Brain microvascular endothelial cell (primary cell): Measurements from ENCODE around the gene UTF1.

Experiments
- DNase-seq: peaks from one replicate; pipeline ENCODE4 v3.0.0-alpha.2; 2020
- H3K27ac ChIP-seq: fragments of 250-450 bp; sonication (Bioruptor Pico); 2 replicates; pipeline ENCODE4 v1.5.1; 2020; ENCODE audit warnings: mild to moderate bottlenecking, moderate library complexity
- H3K27me3 ChIP-seq: fragments of 250-450 bp; sonication (Bioruptor Pico); replicated peaks from 2 replicates; pipeline ENCODE4 v1.5.1; 2020; ENCODE audit warnings: mild to moderate bottlenecking
- H3K36me3 ChIP-seq: fragments of 250-450 bp; sonication (Bioruptor Pico); replicated peaks from 2 replicates; pipeline ENCODE4 v1.5.1; 2020; ENCODE audit warnings: mild to moderate bottlenecking
- H3K4me3 ChIP-seq: 2 replicates; pipeline ENCODE4 v1.5.1; 2011; ENCODE audit warnings: low read depth, mild to moderate bottlenecking, control low read depth, low read length, moderate library complexity
- in situ Hi-C: cut with HindIII; loops from 2 replicates; pipeline ENCODE4 v1.10.0; 2017; ENCODE audit warnings: low sequenced_read_pairs, low pct_ligation_motif_present
- TF ChIP-seq, protein P1 (sequence below): IDR thresholded peaks from 2 replicates; pipeline ENCODE4 v1.5.1; 2011; ENCODE audit warnings: low read depth, mild to moderate bottlenecking, moderate library complexity, low read length, control low read depth, inconsistent platforms; ENCODE audit errors: missing control alignments

Gene UTF1

DNA sequence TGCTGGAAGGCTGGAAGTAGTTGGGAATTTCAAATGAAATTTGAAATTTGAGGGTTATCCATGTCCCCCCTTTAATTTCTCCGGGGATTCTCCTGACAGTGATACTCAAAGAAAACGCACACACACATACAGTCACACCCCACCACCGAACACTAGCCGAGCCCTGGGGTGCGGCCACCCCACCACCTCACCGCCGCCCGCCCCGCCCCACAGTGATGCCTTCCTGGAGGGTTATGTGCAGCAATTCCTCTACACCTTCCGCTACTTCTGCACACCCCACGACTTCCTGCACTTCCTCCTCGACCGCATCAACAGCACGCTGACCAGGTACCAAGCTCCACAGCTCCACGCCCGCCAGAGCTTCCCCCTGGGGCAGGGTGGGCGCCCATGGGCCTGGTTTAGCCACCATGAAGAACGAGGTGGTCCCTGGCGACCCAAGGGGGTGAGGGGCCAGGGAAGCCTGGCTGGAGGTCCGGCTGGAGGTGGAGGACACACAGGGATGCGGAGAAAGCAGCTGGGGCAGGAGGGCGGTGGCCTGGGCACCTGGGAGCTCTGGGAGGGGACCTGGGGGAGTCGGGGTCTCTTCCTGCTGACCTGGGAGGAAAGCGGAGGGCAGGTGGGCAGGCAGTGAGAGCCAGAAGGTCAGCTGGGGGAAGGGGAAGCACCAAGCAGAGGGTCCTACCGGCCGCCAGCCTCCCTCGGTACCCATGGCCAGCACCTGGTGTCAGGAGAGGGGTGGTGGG, 19.4 kb upstream of the UTF1 start:
- TF ChIP-seq, protein P1, sequence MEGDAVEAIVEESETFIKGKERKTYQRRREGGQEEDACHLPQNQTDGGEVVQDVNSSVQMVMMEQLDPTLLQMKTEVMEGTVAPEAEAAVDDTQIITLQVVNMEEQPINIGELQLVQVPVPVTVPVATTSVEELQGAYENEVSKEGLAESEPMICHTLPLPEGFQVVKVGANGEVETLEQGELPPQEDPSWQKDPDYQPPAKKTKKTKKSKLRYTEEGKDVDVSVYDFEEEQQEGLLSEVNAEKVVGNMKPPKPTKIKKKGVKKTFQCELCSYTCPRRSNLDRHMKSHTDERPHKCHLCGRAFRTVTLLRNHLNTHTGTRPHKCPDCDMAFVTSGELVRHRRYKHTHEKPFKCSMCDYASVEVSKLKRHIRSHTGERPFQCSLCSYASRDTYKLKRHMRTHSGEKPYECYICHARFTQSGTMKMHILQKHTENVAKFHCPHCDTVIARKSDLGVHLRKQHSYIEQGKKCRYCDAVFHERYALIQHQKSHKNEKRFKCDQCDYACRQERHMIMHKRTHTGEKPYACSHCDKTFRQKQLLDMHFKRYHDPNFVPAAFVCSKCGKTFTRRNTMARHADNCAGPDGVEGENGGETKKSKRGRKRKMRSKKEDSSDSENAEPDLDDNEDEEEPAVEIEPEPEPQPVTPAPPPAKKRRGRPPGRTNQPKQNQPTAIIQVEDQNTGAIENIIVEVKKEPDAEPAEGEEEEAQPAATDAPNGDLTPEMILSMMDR: no peak
- H3K27ac ChIP-seq: no peak overlapping the region
- no peaks in the 10 kb centered on the region for H3K36me3 ChIP-seq
- no peaks in the 10 kb centered on the region for H3K27me3 ChIP-seq
- in situ Hi-C loops: no loop called here
- DNase-seq: no peak
- no peak overlapping the region for H3K4me3 ChIP-seq

DNA sequence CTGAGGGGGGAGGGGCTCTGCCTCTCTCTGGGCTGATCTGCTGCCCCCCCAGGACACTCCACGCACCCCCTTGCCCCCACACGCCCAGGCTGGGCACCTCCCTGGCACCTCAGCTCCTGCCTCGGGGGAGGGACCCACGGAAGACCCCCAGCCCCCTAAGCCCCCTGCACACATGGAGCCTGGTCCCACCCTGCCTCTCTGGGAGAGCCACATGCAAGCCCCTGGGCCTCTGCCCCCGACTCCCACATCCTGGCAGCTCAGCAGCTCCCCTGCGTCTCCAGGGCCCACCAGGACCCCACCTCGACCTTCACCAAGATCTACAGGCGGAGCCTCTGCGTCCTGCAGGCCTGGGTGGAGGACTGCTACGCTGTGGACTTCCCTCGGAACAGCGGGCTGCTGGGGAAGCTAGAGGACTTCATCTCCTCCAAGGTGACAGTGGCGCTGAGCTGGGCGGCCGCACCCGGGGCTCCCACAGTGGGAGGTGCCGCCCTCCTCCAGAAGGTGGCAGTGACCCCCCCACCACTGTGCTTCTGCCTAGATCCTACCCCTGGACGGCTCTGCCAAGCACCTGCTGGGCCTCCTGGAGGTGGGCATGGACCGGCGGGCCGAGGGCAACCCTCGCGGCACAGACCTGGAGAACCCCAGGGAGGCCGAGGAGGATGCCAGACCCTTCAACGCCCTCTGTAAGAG, 18.7 kb upstream of the UTF1 start:
- no peaks in the 10 kb centered on the region for H3K36me3 ChIP-seq
- in situ Hi-C loops: no loop called here
- TF ChIP-seq, protein P1: no peak
- no peak for DNase-seq
- H3K27ac ChIP-seq: no peak overlapping the region
- H3K4me3 ChIP-seq: no peak overlapping the region
- H3K27me3 ChIP-seq: no peaks in the 10 kb centered on the region

DNA sequence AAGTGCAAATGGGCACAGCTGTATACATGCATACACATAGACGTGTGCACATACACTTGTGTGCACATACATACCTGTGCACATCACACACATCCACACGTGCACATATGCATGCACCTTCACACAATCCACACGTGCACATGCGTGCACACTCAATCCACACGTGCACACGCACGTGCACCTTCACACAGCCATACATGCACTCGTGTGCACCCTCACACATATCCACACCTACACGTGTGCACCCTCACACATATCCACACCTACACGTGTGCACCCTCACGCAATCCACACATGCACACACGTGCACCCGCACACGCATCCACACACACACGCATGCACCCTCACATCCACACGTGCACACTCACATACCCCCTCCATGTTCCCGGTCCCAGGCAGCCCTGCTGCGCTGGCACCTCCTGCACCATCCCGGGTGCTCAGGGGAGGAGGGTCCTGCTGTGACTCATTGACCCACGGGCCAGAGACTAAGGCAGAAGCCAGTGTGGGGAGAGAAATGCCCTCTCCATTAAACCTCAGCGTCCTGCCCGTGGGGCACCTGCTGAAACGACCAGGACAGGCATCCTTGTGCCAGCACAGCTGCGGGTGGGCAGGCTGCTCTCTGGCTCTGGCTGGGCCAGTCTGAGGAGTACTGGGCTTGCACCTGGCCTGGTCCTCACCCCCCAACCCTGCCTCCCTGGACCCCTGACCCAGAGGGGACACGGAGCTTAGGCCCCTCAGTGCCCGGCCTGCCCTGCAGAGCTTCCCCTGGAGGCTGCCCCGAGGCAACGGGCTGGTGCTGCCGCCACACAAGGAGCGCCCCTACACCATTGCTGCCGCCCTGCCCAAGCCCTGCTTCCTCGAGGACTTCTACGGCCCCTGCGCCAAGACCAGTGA, 17.8 kb upstream of the UTF1 start:
- H3K4me3 ChIP-seq: no peak overlapping the region

DNA sequence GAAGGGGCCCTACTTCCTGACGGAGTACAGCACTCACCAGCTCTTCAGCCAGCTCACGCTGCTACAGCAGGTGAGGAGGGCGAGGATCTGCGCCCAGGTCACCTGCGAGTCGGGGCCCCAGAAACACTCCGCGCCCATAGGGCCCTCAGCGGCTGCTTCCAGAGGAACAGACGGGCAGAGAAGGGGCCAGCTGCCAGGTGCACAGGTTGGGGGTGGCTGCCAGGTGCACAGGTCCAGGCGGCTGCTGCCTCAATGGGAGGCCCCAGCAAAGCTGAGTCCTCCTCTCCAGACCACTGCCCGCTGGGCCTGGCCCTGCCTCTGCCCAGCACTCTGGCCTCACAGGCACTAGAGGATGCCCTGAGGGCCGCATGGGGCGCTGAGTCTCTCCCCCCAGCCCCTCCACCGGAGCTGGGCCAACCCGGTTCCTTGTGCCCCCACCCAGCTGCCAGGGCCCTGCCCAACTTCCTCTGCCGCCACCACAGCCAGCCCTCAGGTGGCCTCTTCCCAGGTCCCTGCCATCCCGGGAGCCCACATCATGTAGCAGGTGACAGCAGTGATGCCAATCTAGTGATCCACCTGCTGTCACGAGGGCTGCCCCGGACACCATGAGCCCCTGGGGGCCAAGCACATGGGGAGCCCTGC, 17.0 kb upstream of the UTF1 start:
- H3K4me3 ChIP-seq: no peak overlapping the region
- no peaks in the 10 kb centered on the region for H3K36me3 ChIP-seq
- no peak overlapping the region for H3K27ac ChIP-seq
- no peak for DNase-seq
- H3K27me3 ChIP-seq: no peaks in the 10 kb centered on the region
- TF ChIP-seq, protein P1: no peak
- in situ Hi-C loops: no loop called here

More for the DNA sequence above, 17.8 kb upstream of the UTF1 start:
- Histone ChIP-seq H3K27ac (no peak overlapping the region), H3K27me3 (no peaks in the 10 kb centered on the region), H3K36me3 (no peaks in the 10 kb centered on the region)
- TF ChIP-seq, protein P1: no peak
- in situ Hi-C loops: no loop called here
- DNase-seq: no peak

DNA sequence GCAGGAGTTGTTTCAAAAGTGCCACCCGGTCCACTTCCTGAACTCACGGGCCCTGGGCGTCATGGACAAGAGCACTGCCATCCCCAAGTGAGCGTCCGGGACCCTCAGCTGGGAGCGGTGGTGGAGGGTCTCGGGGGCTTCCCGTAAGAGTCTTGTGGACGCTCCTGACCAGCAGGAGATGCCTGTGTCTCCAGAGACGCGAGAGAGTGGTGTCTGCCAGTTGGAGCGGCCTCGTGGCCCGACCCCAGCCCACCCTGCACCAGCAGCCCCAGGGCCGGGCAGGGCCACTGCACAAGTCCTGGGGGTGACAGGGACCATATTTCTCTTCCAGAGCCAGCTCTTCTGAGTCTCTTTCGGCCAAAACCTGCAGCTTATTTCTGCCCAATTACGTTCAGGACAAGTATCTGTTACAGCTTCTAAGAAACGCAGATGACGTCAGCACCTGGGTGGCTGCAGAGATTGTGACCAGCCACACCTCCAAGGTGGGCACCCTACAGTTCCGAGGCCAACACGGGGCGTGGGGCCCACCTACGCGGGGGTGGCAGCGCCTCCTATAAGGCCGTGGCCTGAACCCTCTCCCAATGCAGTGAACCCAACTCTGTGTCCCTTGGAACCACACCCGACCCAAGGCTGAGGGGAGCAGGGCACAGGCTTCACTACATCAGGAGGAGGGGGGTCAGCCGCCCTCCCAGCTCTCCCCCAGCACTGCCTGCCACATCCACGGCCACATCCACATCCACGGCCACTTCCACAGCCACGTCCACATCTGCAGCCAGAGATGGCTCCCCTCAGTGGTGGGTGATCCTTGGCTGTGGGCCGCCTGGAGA, 16.2 kb upstream of the UTF1 start:
- no peaks in the 10 kb centered on the region for H3K27me3 ChIP-seq
- in situ Hi-C loops: no loop called here
- TF ChIP-seq, protein P1: no peak
- H3K36me3 ChIP-seq: no peaks in the 10 kb centered on the region
- no peak for DNase-seq
- H3K27ac ChIP-seq: no peak overlapping the region
- no peak overlapping the region for H3K4me3 ChIP-seq
